CD4-positive, alpha-beta T cell treated with Interleukin-4 for 1 hour (primary cell): ENCODE data around the gene ANAPC2.

ENCODE experiments used
- DNase-seq, 2 donors: peaks; one replicate each; pipeline ENCODE4 v3.0.0-alpha.2; 2020 to 2022

ANAPC2 gene

GRCh38 chr9:137188490-137189296 is at the start of gene ANAPC2, which contains the start of gene SSNA1:
Gene ANAPC2, minus strand, starts transcription at chr9:137188560. Its CDS starts 28 bp downstream, at chr9:137188532.
Gene SSNA1, plus strand, starts transcription at chr9:137188676. Its CDS starts 51 bp downstream, at chr9:137188727.
- DNase-seq: peak; percentile 92 to 93

- DNase-seq: no peak
Observed at GRCh38 chr9:137236936-137237421, 48.6 kb upstream of the ANAPC2 start.

- DNase-seq: peak; percentile 90 to 91
Observed at GRCh38 chr9:137236238-137236935, 48.0 kb upstream of the ANAPC2 start.

- no peak for DNase-seq
Observed at GRCh38 chr9:137235424-137236237, 47.3 kb upstream of the ANAPC2 start.

GRCh38 chr9:137234758-137235423 is 46.5 kb upstream of the ANAPC2 start:
- DNase-seq: no peak

GRCh38 chr9:137234055-137234697 is 45.8 kb upstream of the ANAPC2 start:
- DNase-seq: no peak

GRCh38 chr9:137233143-137233980 is 45.0 kb upstream of the ANAPC2 start:
- DNase-seq: no peak

- no peak for DNase-seq
Observed at GRCh38 chr9:137232510-137232909, 44.1 kb upstream of the ANAPC2 start.

GRCh38 chr9:137232101-137232500 is 43.7 kb upstream of the ANAPC2 start:
- DNase-seq: no peak

- no peak for DNase-seq
Observed at GRCh38 chr9:137231372-137232039, 43.1 kb upstream of the ANAPC2 start.

- DNase-seq: no peak
Observed at GRCh38 chr9:137230705-137231371, 42.5 kb upstream of the ANAPC2 start, which contains the start of gene SLC34A3. Gene SLC34A3, plus strand, starts transcription at chr9:137230901. Its CDS starts 802 bp downstream, at chr9:137231703.

- DNase-seq: no peak
Observed at GRCh38 chr9:137229903-137230704, 41.7 kb upstream of the ANAPC2 start.

GRCh38 chr9:137228968-137229896 is 40.9 kb upstream of the ANAPC2 start:
- DNase-seq: no peak

- no peak for DNase-seq
Observed at GRCh38 chr9:137228506-137228967, 40.2 kb upstream of the ANAPC2 start.

GRCh38 chr9:137227853-137228505 is 39.6 kb upstream of the ANAPC2 start:
- no peak for DNase-seq

- DNase-seq: peak; percentile 84 to 85
Observed at GRCh38 chr9:137227054-137227852, 38.9 kb upstream of the ANAPC2 start, which contains the start of gene RNF224. Gene RNF224, plus strand, starts transcription at chr9:137227502. Its CDS starts 834 bp downstream, at chr9:137228336.
